ENCODE measurements around the gene CPNE4.

The CPNE4 gene

DNA sequence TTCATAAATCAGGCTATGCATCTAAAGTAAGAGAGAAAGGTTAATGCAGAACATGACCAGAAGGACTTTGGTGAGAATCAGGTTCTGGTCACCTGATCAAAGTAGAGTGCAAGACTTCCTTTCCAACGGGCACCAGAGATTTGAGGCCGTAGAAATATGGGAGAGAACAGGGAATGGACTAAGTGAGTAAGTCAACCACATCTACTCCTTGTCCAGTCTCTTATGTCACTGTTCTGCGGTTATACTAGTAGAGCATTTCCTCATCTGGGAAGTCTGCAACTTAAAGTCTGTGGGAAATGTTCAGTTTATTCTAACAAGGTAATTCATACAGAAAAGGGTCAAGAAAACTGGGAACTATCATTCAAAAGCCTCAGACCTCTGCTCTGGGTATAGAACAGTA, 232.8 kb downstream of the CPNE4 start:
- no peak for TF ChIP-seq POLR2A (IDR thresholded peaks at IDR 0.05; ENCODE audit: low read length)
- no peak for TF ChIP-seq GATA1 (IDR thresholded peaks at IDR 0.05; ENCODE audit: low read depth, low read length)
- no peak for DNase-seq

DNA sequence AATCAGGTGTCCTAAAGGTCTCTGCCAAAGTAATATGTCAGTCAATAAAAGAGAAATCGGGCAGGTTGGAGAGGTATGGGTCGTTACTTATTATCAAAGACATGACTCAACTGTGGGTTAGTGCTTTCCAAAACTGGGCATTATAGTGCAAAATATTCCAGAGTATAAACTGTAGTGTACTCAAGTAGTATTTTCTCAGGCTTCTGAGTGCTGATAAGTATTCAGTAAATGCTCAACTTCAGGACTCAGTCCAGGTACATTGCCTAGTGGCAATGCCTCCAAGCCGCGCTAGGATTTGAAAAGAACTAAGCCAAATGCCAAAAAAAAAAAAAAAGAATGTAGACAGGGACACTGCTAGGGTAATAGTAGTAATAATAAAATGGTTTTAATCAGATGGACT, 233.2 kb downstream of the CPNE4 start:
- TF ChIP-seq GATA1 (IDR thresholded peaks at IDR 0.05; ENCODE audit: low read depth, low read length) (no peak), POLR2A (IDR thresholded peaks at IDR 0.05; ENCODE audit: low read length) (no peak)
- DNase-seq = no peak

DNA sequence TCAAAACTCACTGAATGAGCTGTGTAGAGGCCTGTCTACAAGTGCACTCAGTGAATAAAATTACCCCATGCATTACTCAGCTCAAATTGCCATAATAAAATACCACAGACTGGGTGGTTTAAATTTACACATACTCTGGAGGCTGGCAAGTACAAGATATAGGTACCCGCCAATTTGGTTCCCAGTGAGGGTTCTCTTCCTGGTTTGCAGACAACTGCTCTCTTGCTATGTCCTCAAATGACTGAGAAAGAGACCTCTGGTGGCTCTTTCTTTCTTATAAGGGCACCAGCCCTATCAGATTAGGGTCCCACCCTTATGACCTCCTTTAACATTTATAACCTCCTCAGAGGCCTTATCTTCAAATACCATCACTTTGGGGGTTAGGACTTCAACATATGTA, 237.0 kb downstream of the CPNE4 start:
- peak; percentile 36 to 73 for DNase-seq
- no peak for TF ChIP-seq POLR2A (IDR thresholded peaks at IDR 0.05; ENCODE audit: low read length)
- no peak for TF ChIP-seq GATA1 (IDR thresholded peaks at IDR 0.05; ENCODE audit: low read depth, low read length)

DNA sequence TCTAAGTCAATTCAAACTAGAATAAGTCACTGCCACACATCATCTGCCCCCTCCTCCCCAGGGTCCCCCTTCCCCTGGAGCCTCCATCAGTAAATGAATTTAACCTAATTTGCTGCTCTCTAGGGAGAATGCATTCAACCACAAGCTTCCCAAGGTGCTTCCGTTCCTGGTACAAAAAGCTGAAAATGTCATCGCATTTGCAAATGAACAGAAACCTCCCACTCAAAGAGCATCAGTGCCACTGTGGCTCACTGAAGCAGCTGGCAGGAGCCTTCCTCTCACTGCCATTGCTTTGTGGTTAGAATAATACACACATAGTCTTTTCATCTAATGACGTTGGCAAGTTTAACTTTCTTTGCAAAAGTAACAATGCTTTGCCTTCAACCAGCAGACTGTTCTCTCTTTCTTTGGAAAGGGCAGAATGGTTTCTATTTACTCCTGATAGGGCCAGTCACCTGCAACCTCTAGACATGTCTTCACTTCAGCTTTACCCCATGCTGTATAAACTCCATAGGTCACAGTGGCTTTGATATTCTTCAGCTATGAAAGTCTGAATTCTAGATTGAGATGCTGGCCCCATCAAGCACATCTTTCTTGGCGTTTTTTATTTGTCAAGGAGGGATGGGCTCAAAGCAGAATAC, 238.1 kb downstream of the CPNE4 start:
- no peak for TF ChIP-seq POLR2A (IDR thresholded peaks at IDR 0.05; ENCODE audit: low read length)
- no peak for DNase-seq

DNA sequence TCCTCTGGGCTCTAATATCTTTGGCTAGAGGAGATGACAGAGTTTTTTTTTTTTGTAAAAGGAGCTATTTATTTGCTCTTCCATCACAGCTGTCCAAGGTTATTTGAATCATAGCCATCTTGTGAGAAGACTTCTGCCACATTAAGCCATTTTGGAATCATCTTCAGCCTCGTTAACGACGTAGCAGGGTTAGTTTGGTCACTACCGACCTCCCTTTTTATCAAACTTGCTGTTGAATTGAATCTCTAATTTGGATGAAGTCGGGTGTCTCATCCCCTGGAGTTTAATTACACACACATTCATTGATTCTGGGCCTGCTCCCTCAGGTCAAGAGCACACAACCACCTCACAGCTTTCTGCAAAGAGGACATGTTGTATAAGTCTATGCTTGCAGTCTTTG, 238.7 kb downstream of the CPNE4 start:
- TF ChIP-seq GATA1 (IDR thresholded peaks at IDR 0.05; ENCODE audit: low read depth, low read length) = no peak
- no peak for TF ChIP-seq POLR2A (IDR thresholded peaks at IDR 0.05; ENCODE audit: low read length)
- peak in 1 of 2 experiments; percentile 33 for DNase-seq

DNA sequence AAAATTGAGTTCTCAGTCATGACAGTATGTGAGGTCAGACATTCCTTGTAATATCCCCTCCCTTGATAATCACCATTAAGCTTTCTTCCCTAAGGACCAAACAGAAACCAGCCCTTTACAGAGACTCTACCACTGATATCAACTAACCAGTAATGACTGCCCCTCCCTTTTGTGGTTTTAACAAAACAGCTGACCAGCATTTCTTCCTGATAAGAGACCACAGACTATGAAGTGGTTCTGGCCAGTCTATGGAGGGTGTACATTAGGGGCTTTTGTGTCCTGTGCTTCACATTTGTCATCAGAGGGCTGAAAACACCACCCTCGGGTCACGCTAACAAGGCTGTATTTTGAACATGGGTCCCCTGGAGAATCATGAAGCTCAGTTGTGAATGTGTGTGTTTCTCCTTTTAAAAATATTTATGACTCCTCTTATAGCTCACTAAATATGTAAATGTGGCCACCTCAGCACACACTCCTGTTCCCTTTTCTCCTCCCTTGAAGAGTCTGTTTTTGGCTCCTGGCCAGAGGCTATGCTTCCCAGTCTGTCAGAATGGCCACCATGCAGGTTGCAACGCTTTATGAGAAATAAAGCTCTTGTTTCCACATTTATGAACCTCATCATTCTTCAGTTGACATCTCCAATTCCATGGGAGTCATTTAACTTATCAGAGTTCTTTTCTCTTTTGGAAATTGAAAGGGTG, 239.3 kb downstream of the CPNE4 start:
- TF ChIP-seq GATA1 (IDR thresholded peaks at IDR 0.05; ENCODE audit: low read depth, low read length) (no peak), POLR2A (IDR thresholded peaks at IDR 0.05; ENCODE audit: low read length) (no peak)
- DNase-seq = peak; percentile 86 to 96

DNA sequence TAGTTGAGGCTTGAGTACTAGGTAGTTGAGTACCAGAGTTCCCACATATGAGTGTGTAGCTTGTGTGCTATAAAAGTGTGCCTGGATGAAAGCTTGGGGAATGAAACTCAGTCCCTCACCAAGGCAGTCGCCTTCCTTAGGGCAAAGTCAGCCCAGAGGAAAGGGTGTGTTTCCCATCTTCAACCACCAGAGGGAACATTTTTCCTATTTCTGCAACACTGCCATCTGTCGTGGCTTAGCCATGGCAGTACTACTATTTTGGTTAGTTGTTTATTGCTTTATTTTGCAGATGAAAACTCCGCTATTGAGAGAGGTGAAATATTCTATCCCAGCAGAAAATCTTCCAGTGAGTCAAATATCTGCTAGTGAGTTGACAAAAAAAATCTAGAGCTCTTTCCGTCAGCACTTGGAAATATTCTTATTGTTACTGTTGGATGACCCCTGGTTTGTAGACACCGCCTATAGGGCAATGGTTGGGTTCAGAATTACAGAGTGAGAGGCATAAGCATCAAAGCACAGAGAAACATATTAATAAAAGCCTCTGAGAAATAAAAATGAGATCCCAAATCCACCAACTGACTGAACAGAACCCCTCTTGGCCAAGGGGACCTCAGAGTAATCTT, 239.9 kb downstream of the CPNE4 start:
- no peak for TF ChIP-seq POLR2A (IDR thresholded peaks at IDR 0.05; ENCODE audit: low read length)
- TF ChIP-seq GATA1 (IDR thresholded peaks at IDR 0.05; ENCODE audit: low read depth, low read length) = no peak
- peak; percentile 82 to 85 for DNase-seq

DNA sequence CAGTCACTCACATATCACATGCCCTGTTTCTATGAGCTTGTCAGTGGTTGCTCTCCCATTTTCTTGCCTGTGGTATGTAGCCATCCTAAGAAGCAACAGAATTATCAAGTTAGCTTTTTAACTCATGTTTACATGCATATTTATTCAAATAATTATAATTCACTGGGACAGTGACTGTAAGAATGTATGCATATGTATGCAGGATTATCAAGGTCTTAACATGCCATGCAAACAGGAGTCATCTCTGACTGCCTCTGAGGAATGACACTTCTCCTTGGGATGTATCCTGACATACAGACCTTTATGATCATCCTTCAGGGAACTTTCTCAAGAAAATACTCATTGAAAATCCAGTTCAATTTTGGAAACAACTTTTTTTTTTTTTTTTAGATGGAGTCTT, 240.9 kb downstream of the CPNE4 start:
- peak in 1 of 2 experiments; percentile 14 for DNase-seq
- TF ChIP-seq POLR2A (IDR thresholded peaks at IDR 0.05; ENCODE audit: low read length) = no peak
- no peak for TF ChIP-seq GATA1 (IDR thresholded peaks at IDR 0.05; ENCODE audit: low read depth, low read length)

DNA sequence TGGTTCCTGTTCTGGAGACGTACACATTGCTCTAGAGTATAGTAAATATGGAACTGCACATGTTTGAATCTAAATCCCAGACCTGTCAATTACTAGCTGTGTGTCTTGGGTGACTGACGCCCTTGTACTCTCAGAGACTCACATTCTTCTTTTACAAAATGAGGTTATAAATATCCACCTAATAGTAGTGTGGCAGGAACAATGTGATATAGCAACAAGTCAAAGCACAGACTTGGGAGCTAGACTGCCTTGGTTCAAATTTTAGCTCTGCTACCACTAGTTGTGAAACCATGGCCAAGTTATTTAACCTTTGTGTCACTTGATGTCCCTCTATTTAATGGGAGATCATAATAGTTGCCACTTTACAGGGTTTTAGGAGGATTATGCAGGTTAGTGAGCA, 245.6 kb downstream of the CPNE4 start:
- no peak for TF ChIP-seq GATA1 (IDR thresholded peaks at IDR 0.05; ENCODE audit: low read depth, low read length)
- no peak for TF ChIP-seq POLR2A (IDR thresholded peaks at IDR 0.05; ENCODE audit: low read length)
- DNase-seq = no peak

DNA sequence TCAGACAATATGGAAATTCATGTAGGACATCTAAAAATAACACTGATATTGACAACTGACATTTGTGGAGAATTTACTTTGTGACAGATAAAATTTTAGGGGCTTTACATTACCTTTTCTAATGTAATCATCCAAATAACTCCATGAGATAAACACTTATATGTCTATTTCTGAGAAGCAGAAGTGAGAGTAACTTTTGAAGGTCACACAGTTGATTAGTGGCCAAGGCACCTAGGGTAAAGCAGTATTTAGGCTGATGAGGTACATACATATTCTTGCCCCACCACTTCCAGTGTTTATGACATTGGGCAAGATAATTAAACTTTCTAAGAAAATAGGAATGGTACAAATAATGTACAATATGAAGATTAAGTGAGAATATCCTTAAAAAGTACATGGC, 248.4 kb downstream of the CPNE4 start:
- no peak for DNase-seq
- TF ChIP-seq GATA1 (IDR thresholded peaks at IDR 0.05; ENCODE audit: low read depth, low read length) (no peak), POLR2A (IDR thresholded peaks at IDR 0.05; ENCODE audit: low read length) (no peak)

DNA sequence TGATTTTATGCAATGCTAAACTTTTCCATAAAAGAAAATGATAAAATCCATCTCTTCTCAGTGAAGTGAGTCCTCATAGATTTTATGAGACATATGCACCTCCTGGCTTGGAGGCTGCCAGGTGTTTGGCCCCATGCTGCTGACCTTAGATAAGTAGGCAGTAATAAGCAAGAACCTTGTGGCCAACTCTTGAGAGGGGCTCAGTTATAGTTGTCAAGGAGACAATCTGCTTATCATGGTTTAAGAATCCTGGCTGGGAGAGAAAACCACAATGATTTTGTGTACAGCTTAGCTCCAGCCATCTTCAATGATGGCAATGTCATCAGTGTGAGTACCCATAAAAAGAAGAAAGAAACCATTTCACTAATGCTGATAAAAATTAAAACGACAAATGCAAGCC, 252.1 kb downstream of the CPNE4 start:
- TF ChIP-seq POLR2A (IDR thresholded peaks at IDR 0.05; ENCODE audit: low read length) (no peak), GATA1 (IDR thresholded peaks at IDR 0.05; ENCODE audit: low read depth, low read length) (no peak)
- peak in 1 of 2 experiments; percentile 5 for DNase-seq

DNA sequence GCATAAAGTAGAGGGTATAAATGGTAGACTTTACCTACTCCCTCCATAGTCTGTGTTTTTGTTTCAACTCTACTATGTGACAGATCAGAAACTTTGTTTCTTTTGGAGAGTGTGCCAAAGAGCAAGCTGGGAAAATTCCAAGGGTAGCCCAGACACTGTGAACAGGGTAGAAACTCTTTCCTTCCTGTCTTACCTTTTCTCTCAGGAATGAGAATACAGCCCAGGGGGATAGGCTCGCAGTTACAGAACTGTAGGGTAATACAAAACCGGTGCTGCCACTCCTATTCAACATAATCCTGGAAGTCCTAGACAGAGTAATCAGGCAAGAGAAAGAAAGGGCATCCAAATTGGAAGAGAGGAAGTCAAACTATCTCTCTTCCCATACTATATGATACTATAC, 256.3 kb downstream of the CPNE4 start:
- TF ChIP-seq POLR2A (IDR thresholded peaks at IDR 0.05; ENCODE audit: low read length) (no peak), GATA1 (IDR thresholded peaks at IDR 0.05; ENCODE audit: low read depth, low read length) (no peak)
- DNase-seq = no peak

DNA sequence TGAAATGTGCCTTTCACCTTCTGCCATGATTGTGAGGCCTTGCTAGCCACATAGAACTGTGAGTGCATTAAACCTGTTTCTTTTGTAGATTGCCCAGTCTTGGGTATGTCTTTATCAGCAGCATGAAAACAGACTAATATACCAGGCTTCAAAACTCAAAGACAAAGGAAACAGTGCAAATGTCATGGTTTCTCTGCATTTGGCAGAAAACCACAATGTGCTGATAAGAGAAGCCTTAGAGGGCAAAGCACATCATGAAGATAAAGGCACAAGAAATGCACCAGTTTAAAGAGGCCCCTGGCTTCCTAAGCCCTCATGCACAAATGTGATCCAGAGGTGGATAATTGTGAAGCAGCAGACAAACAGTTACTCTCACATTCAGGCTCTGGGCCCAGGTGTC, 259.2 kb downstream of the CPNE4 start:
- peak in 1 of 2 experiments; percentile 23 for DNase-seq
- TF ChIP-seq GATA1 (IDR thresholded peaks at IDR 0.05; ENCODE audit: low read depth, low read length) (no peak), POLR2A (IDR thresholded peaks at IDR 0.05; ENCODE audit: low read length) (no peak)

DNA sequence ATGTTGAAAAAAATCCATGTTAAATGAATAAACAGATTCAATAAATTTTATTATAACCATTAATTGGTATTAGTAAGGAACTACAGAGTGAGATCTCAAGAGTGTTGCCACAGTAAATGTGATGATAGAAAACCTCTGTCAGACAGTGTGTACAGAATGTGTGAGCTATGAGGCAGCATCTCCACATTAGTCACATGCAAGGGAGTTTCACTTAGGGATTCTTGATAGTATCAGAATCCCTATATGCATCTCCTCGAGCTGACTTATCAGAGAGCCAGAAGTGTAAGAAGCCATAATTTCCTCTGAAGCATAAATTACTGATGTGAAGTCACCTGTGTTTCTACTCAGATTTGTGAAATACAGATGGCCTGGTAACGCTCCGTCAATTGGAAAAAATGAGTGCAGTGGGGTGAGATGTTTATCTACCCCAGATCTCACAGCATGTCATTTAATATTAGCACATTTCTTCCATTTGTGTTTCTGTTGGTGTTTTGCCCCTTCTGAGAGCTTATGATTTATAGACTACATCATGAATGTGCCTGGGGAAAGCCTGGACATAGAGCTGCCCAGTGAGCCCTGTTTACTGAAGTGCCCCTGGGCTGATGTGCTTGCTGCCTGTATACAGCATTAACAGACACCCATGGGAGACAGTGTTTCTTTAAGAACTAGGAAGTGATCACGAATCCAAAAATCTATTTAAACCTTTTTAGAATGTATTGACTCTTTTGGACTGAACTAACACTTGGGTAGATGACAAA, 262.4 kb downstream of the CPNE4 start:
- no peak for DNase-seq
- TF ChIP-seq GATA1 (IDR thresholded peaks at IDR 0.05; ENCODE audit: low read depth, low read length) = no peak
- TF ChIP-seq POLR2A (IDR thresholded peaks at IDR 0.05; ENCODE audit: low read length) = no peak

Data from erythroblast (primary cell).